Measurements from ENCODE around the gene C1orf226. TPM values are rescaled to one million over a fixed set of nuclear protein-coding genes. Genes with fewer than 3 reads are reported as not detected.
A peak's percentile ranks its signal among the peaks of the same experiment; 100 is the strongest.

C1orf226 gene
- total RNA-seq, 2 donors from 2014 or later: 5.1 to 6.2 TPM

GRCh38 chr1:162398999-162399580, 17.6 kb downstream of the C1orf226 start:
- no peak overlapping the region for H3K4me3 Mint-ChIP-seq
- H3K9me3 Mint-ChIP-seq: no peaks in the 10 kb centered on the region
- Histone ChIP-seq H3K4me1 (ENCODE audit: control insufficient read depth, insufficient read depth, low read length) (peaks cover 20% of the 10 kb centered on the region), H3K27ac (ENCODE audit: low read depth, low read length) (no peak overlapping the region), H3K36me3 (ENCODE audit: control insufficient read depth, insufficient read depth, low read length) (no peaks in the 10 kb centered on the region), H3K9me3 (ENCODE audit: control insufficient read depth, low read length) (peaks cover 10% of the 10 kb centered on the region), H3K4me3 (ENCODE audit: low read length) (peak overlapping the region; percentile 24), H3K9ac (ENCODE audit: extremely low read depth, low read length, poor library complexity, severe bottlenecking) (no peak overlapping the region), H3K27me3 (ENCODE audit: control insufficient read depth, insufficient read depth, low read length, poor library complexity, severe bottlenecking) (no peaks in the 10 kb centered on the region)
- H3K36me3 Mint-ChIP-seq (ENCODE audit: low read depth): no peaks in the 10 kb centered on the region
- DNase-seq: no peak
- no peak for TF ChIP-seq CTCF (conservative IDR thresholded peaks at IDR 0.05)
- peaks cover 14% of the 10 kb centered on the region for H3K27me3 Mint-ChIP-seq (ENCODE audit: insufficient read depth)
- WGBS, 2 experiments (ENCODE audit: insufficient coverage in 1 of 2, insufficient read length in 1 of 2): 75 to 76% methylated on average over 5 to 8 of the region's 8 CpGs
- H3K27ac Mint-ChIP-seq: no peak overlapping the region
- H3K4me1 Mint-ChIP-seq: peaks cover 29% of the 10 kb centered on the region

DNA sequence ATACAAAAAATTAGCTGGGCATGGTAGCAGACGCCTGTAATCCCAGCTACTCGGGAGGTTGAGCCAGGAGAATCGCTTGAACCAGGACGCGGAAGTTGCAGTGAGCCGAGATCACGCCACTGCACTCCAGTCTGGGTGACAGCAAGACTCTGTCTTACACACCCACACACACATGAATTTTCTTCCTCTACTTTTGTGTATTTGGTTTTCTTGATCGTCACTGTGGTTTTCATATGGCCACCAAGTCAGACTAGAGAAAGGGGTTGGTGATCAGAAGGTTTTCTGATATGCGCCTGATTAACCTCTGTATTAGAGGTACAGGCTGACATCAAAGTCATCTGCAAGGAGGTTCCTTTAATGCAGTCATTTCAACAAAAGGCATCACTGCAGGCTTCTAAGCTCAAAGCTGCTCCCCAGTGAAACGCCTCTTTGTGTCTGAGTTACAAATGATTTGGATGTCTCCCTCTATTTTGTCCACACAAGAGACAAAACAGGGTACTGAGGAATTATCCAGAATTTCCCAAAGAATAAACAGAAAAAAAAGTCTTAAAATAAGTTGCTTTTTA, 19.3 kb downstream of the C1orf226 start:
- H3K4me3 ChIP-seq (ENCODE audit: low read length): no peak overlapping the region
- DNase-seq: no peak
- H3K27ac ChIP-seq (ENCODE audit: low read depth, low read length): no peak overlapping the region
- Mint-ChIP-seq H3K9me3 (no peaks in the 10 kb centered on the region), H3K4me3 (no peak overlapping the region), H3K27ac (no peak overlapping the region), H3K4me1 (peaks cover 29% of the 10 kb centered on the region), H3K27me3 (ENCODE audit: insufficient read depth) (peaks cover 14% of the 10 kb centered on the region), H3K36me3 (ENCODE audit: low read depth) (no peaks in the 10 kb centered on the region)
- no peaks in the 10 kb centered on the region for H3K27me3 ChIP-seq (ENCODE audit: control insufficient read depth, insufficient read depth, low read length, poor library complexity, severe bottlenecking)
- no peak for TF ChIP-seq CTCF (conservative IDR thresholded peaks at IDR 0.05)
- WGBS, 2 experiments (ENCODE audit: insufficient coverage in 1 of 2, insufficient read length in 1 of 2): 86 to 94% methylated on average over 9 to 10 of the region's 10 CpGs
- peaks cover 20% of the 10 kb centered on the region for H3K4me1 ChIP-seq (ENCODE audit: control insufficient read depth, insufficient read depth, low read length)
- H3K9ac ChIP-seq (ENCODE audit: extremely low read depth, low read length, poor library complexity, severe bottlenecking): no peak overlapping the region
- H3K9me3 ChIP-seq (ENCODE audit: control insufficient read depth, low read length): peaks cover 10% of the 10 kb centered on the region
- H3K36me3 ChIP-seq (ENCODE audit: control insufficient read depth, insufficient read depth, low read length): no peaks in the 10 kb centered on the region

DNA sequence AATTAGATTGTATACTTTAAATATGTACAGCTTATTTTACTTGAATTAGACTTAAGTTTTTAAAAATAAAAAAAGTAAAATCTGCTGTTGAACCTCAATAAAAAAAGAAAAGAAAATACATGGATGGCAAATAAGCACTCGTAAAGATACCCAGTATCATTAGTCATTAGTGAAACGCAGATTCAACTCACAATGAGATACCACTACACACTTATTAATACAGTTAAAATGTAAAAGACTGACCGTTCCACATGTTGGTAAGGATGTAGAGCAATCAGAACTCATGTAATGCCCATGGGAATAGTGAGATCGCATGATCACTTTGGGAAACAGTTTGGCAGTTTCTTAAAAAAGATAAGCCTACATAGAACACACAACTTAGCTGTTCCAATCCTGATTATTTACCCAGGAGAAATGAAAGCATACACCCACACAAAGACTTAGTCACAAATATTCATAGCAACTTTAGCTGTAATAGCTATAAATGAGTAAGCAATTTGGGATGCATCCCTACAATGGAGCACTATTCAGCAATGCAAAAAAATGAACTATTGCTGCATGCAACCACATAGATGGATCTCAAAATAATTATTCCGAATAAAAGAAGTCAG, 23.1 kb downstream of the C1orf226 start:
- no peaks in the 10 kb centered on the region for H3K9me3 Mint-ChIP-seq

More for the DNA sequence above, 23.1 kb downstream of the C1orf226 start:
- Histone ChIP-seq H3K27ac (ENCODE audit: low read depth, low read length) (no peak overlapping the region), H3K9ac (ENCODE audit: extremely low read depth, low read length, poor library complexity, severe bottlenecking) (no peak overlapping the region), H3K36me3 (ENCODE audit: control insufficient read depth, insufficient read depth, low read length) (no peaks in the 10 kb centered on the region), H3K27me3 (ENCODE audit: control insufficient read depth, insufficient read depth, low read length, poor library complexity, severe bottlenecking) (no peaks in the 10 kb centered on the region), H3K4me3 (ENCODE audit: low read length) (no peak overlapping the region), H3K9me3 (ENCODE audit: control insufficient read depth, low read length) (no peaks in the 10 kb centered on the region), H3K4me1 (ENCODE audit: control insufficient read depth, insufficient read depth, low read length) (no peaks in the 10 kb centered on the region)
- no peak overlapping the region for H3K4me3 Mint-ChIP-seq
- DNase-seq: no peak
- no peaks in the 10 kb centered on the region for H3K36me3 Mint-ChIP-seq (ENCODE audit: low read depth)
- peaks cover 2% of the 10 kb centered on the region for H3K4me1 Mint-ChIP-seq
- 95% methylated on average over 5 of the region's 5 CpGs; no CpG with 5 or more reads in 1 of the 2 experiments for WGBS, 2 experiments (ENCODE audit: insufficient coverage in 1 of 2, insufficient read length in 1 of 2)
- no peak for TF ChIP-seq CTCF (conservative IDR thresholded peaks at IDR 0.05)
- no peak overlapping the region for H3K27ac Mint-ChIP-seq
- no peaks in the 10 kb centered on the region for H3K27me3 Mint-ChIP-seq (ENCODE audit: insufficient read depth)
